ENCODE results near the gene KIAA1328. TPM values are rescaled to one million over a fixed set of nuclear protein-coding genes. Genes with fewer than 3 reads are reported as not detected.
"Not testable (repeated sequence)": the region's sequence is repeated elsewhere in the genome, so short reads cannot be mapped to it uniquely, and the experiment has no call there.

Gene KIAA1328
- total and polyA plus RNA-seq, 3 experiments from 2014 or later, result 6.6 to 8.3 (median 6.8) TPM

- POLR2A ChIA-PET, result no interaction called here
- Mint-ChIP-seq H3K4me1 (no peaks in the 10 kb centered on the region), H3K36me3 (peaks cover 27 to 38% (median 27%) of the 10 kb centered on the region in 3 donors)
Observed at GRCh38 chr18:36867056-36867455, 38.1 kb downstream of the KIAA1328 start.

GRCh38 chr18:36871801-36872200 lies 42.9 kb downstream of the KIAA1328 start:
- H3K4me1 Mint-ChIP-seq, result peaks cover 0 to 4% (median 0%) of the 10 kb centered on the region in 3 donors
- no peak overlapping the region for H3K4me3 Mint-ChIP-seq
- Histone ChIP-seq H3K27ac (ENCODE audit: low read depth, low read length) (no peak overlapping the region), H3K4me3 (ENCODE audit: low read length) (no peak overlapping the region), H3K4me1 (ENCODE audit: insufficient read depth, low read length) (no peaks in the 10 kb centered on the region), H3K9me3 (ENCODE audit: low read length) (no peaks in the 10 kb centered on the region), H3K36me3 (ENCODE audit: insufficient read depth, low read length) (no peaks in the 10 kb centered on the region), H3K27me3 (ENCODE audit: insufficient read depth, low read length, poor library complexity, severe bottlenecking) (no peaks in the 10 kb centered on the region)
- H3K27ac Mint-ChIP-seq, result peak overlapping the region in 1 of 8 donors; percentile 26
- no peak for DNase-seq
- CTCF ChIA-PET, result no interaction called here
- peaks cover 0 to 14% (median 7%) of the 10 kb centered on the region in 5 donors for H3K9me3 Mint-ChIP-seq
- POLR2A ChIA-PET, result no interaction called here
- H3K27me3 Mint-ChIP-seq, result no peaks in the 10 kb centered on the region
- H3K36me3 Mint-ChIP-seq, result peaks cover 18 to 59% (median 29%) of the 10 kb centered on the region in 3 donors

More at GRCh38 chr18:36867056-36867455, 38.1 kb downstream of the KIAA1328 start:
- Mint-ChIP-seq H3K4me3 (no peak overlapping the region), H3K27me3 (no peaks in the 10 kb centered on the region), H3K9me3 (no peaks in the 10 kb centered on the region), H3K27ac (no peak overlapping the region)
- DNase-seq, result no peak
- Histone ChIP-seq H3K27ac (ENCODE audit: low read depth, low read length) (no peak overlapping the region), H3K27me3 (ENCODE audit: insufficient read depth, low read length, poor library complexity, severe bottlenecking) (no peaks in the 10 kb centered on the region), H3K36me3 (ENCODE audit: insufficient read depth, low read length) (no peaks in the 10 kb centered on the region), H3K4me1 (ENCODE audit: insufficient read depth, low read length) (no peaks in the 10 kb centered on the region), H3K4me3 (ENCODE audit: low read length) (no peak overlapping the region), H3K9me3 (ENCODE audit: low read length) (no peaks in the 10 kb centered on the region)
- CTCF ChIA-PET, result no interaction called here

GRCh38 chr18:36872329-36872728 lies 43.4 kb downstream of the KIAA1328 start:
- Histone ChIP-seq H3K27ac (ENCODE audit: low read depth, low read length) (no peak overlapping the region), H3K27me3 (ENCODE audit: insufficient read depth, low read length, poor library complexity, severe bottlenecking) (no peaks in the 10 kb centered on the region), H3K9me3 (ENCODE audit: low read length) (no peaks in the 10 kb centered on the region), H3K4me3 (ENCODE audit: low read length) (no peak overlapping the region), H3K36me3 (ENCODE audit: insufficient read depth, low read length) (no peaks in the 10 kb centered on the region), H3K4me1 (ENCODE audit: insufficient read depth, low read length) (no peaks in the 10 kb centered on the region)
- CTCF ChIA-PET, result no interaction called here
- Mint-ChIP-seq H3K4me3 (no peak overlapping the region), H3K27me3 (no peaks in the 10 kb centered on the region), H3K27ac (no peak overlapping the region), H3K36me3 (peaks cover 19 to 56% (median 28%) of the 10 kb centered on the region in 3 donors), H3K9me3 (peaks cover 0 to 14% (median 7%) of the 10 kb centered on the region in 5 donors), H3K4me1 (peaks cover 0 to 6% (median 2%) of the 10 kb centered on the region in 3 donors)
- DNase-seq, result no peak
- POLR2A ChIA-PET, result no interaction called here

- H3K4me1 ChIP-seq (ENCODE audit: insufficient read depth, low read length); H3K27ac ChIP-seq (ENCODE audit: low read depth, low read length); H3K4me3 ChIP-seq (ENCODE audit: low read length); POLR2A ChIA-PET; H3K9me3 ChIP-seq (ENCODE audit: low read length); H3K27me3 ChIP-seq (ENCODE audit: insufficient read depth, low read length, poor library complexity, severe bottlenecking); H3K36me3 ChIP-seq (ENCODE audit: insufficient read depth, low read length); DNase-seq; H3K4me3 Mint-ChIP-seq; H3K4me1 Mint-ChIP-seq; H3K27me3 Mint-ChIP-seq; CTCF ChIA-PET; H3K27ac Mint-ChIP-seq: not testable (repeated sequence)
- Mint-ChIP-seq H3K9me3 (peaks cover 0 to 14% (median 7%) of the 10 kb centered on the region in 5 donors), H3K36me3 (peaks cover 20 to 68% (median 28%) of the 10 kb centered on the region in 3 donors)
Observed at GRCh38 chr18:36873826-36874225, 44.9 kb downstream of the KIAA1328 start.

- POLR2A ChIA-PET, H3K9me3 Mint-ChIP-seq: not testable (repeated sequence)
Observed at GRCh38 chr18:36879796-36880195, 50.9 kb downstream of the KIAA1328 start.

GRCh38 chr18:36885981-36886380 lies 57.1 kb downstream of the KIAA1328 start:
- Histone ChIP-seq H3K4me3 (ENCODE audit: low read length) (no peak overlapping the region), H3K9me3 (ENCODE audit: low read length) (no peaks in the 10 kb centered on the region), H3K27me3 (ENCODE audit: insufficient read depth, low read length, poor library complexity, severe bottlenecking) (no peaks in the 10 kb centered on the region), H3K36me3 (ENCODE audit: insufficient read depth, low read length) (no peaks in the 10 kb centered on the region), H3K4me1 (ENCODE audit: insufficient read depth, low read length) (no peaks in the 10 kb centered on the region), H3K27ac (ENCODE audit: low read depth, low read length) (no peak overlapping the region)
- peaks cover 0 to 13% (median 6%) of the 10 kb centered on the region in 3 donors for H3K4me1 Mint-ChIP-seq
- H3K9me3 Mint-ChIP-seq, result no peaks in the 10 kb centered on the region
- H3K4me3 Mint-ChIP-seq, result no peak overlapping the region
- H3K27ac Mint-ChIP-seq, result no peak overlapping the region
- no peaks in the 10 kb centered on the region for H3K27me3 Mint-ChIP-seq
- CTCF ChIA-PET, result interaction anchor here (2.0 kb wide), 1 partner anchor 9 kb away, joined by 5 read pairs; no protein-coding TSS in a partner anchor
- POLR2A ChIA-PET, result no interaction called here
- peaks cover 23 to 26% (median 23%) of the 10 kb centered on the region in 3 donors for H3K36me3 Mint-ChIP-seq
- DNase-seq, result no peak

More at GRCh38 chr18:36879796-36880195, 50.9 kb downstream of the KIAA1328 start:
- H3K36me3 ChIP-seq (ENCODE audit: insufficient read depth, low read length); H3K27ac Mint-ChIP-seq; H3K4me1 ChIP-seq (ENCODE audit: insufficient read depth, low read length); H3K4me3 Mint-ChIP-seq; H3K27me3 ChIP-seq (ENCODE audit: insufficient read depth, low read length, poor library complexity, severe bottlenecking); H3K27me3 Mint-ChIP-seq; H3K4me3 ChIP-seq (ENCODE audit: low read length); H3K4me1 Mint-ChIP-seq; H3K27ac ChIP-seq (ENCODE audit: low read depth, low read length); H3K9me3 ChIP-seq (ENCODE audit: low read length); CTCF ChIA-PET; DNase-seq: not testable (repeated sequence)
- peaks cover 17 to 60% (median 23%) of the 10 kb centered on the region in 3 donors for H3K36me3 Mint-ChIP-seq

GRCh38 chr18:36887114-36887513 lies 58.2 kb downstream of the KIAA1328 start:
- no peaks in the 10 kb centered on the region for H3K9me3 ChIP-seq (ENCODE audit: low read length)
- ChIA-PET CTCF (no interaction called here), POLR2A (no interaction called here)
- Mint-ChIP-seq H3K4me3 (no peak overlapping the region), H3K27me3 (no peaks in the 10 kb centered on the region), H3K27ac (no peak overlapping the region), H3K36me3 (peaks cover 19 to 24% (median 22%) of the 10 kb centered on the region in 3 donors), H3K4me1 (peaks cover 0 to 6% (median 6%) of the 10 kb centered on the region in 3 donors), H3K9me3 (no peaks in the 10 kb centered on the region)
- no peaks in the 10 kb centered on the region for H3K36me3 ChIP-seq (ENCODE audit: insufficient read depth, low read length)
- H3K27me3 ChIP-seq (ENCODE audit: insufficient read depth, low read length, poor library complexity, severe bottlenecking), result no peaks in the 10 kb centered on the region
- H3K4me1 ChIP-seq (ENCODE audit: insufficient read depth, low read length), result no peaks in the 10 kb centered on the region
- H3K4me3 ChIP-seq (ENCODE audit: low read length), result no peak overlapping the region
- no peak for DNase-seq
- no peak overlapping the region for H3K27ac ChIP-seq (ENCODE audit: low read depth, low read length)

- H3K4me3 ChIP-seq (ENCODE audit: low read length), result no peak overlapping the region
- peaks cover 0 to 6% (median 6%) of the 10 kb centered on the region in 3 donors for H3K4me1 Mint-ChIP-seq
- H3K36me3 Mint-ChIP-seq, result peaks cover 19 to 26% (median 23%) of the 10 kb centered on the region in 3 donors
- H3K36me3 ChIP-seq (ENCODE audit: insufficient read depth, low read length), result no peaks in the 10 kb centered on the region
- no peaks in the 10 kb centered on the region for H3K9me3 ChIP-seq (ENCODE audit: low read length)
- no peaks in the 10 kb centered on the region for H3K27me3 ChIP-seq (ENCODE audit: insufficient read depth, low read length, poor library complexity, severe bottlenecking)
- no peaks in the 10 kb centered on the region for H3K27me3 Mint-ChIP-seq
- CTCF ChIA-PET, result no interaction called here
- H3K27ac Mint-ChIP-seq, result no peak overlapping the region
- H3K4me3 Mint-ChIP-seq, result no peak overlapping the region
- DNase-seq, result no peak
- no peak overlapping the region for H3K27ac ChIP-seq (ENCODE audit: low read depth, low read length)
- H3K9me3 Mint-ChIP-seq, result no peaks in the 10 kb centered on the region
- no peaks in the 10 kb centered on the region for H3K4me1 ChIP-seq (ENCODE audit: insufficient read depth, low read length)
- POLR2A ChIA-PET, result no interaction called here
Observed at GRCh38 chr18:36887864-36888263, 58.9 kb downstream of the KIAA1328 start.

All from CD8-positive, alpha-beta memory T cell (primary cell).